GM18951 (cell line): ENCODE results near the gene CELF5.
"Not testable (repeated sequence)": the region's sequence is repeated elsewhere in the genome, so short reads cannot be mapped to it uniquely, and the experiment has no call there.

Source experiments
- POLR2A ChIP-seq: IDR thresholded peaks from 4 replicates; pipeline ENCODE4 v1.6.1; 2011; ENCODE audit warnings: mild to moderate bottlenecking; ENCODE audit not compliant: insufficient read length, insufficient read depth; ENCODE audit errors: extremely low read depth
- in situ Hi-C: fragments of 300-500 bp; cut with MboI; formaldehyde crosslinking; loops from one replicate; pipeline ENCODE4 v1.12.0; 2022; ENCODE audit warnings: low sequenced_read_pairs, mixed read lengths, inconsistent platforms; ENCODE audit not compliant: unreplicated experiment

The CELF5 gene

DNA sequence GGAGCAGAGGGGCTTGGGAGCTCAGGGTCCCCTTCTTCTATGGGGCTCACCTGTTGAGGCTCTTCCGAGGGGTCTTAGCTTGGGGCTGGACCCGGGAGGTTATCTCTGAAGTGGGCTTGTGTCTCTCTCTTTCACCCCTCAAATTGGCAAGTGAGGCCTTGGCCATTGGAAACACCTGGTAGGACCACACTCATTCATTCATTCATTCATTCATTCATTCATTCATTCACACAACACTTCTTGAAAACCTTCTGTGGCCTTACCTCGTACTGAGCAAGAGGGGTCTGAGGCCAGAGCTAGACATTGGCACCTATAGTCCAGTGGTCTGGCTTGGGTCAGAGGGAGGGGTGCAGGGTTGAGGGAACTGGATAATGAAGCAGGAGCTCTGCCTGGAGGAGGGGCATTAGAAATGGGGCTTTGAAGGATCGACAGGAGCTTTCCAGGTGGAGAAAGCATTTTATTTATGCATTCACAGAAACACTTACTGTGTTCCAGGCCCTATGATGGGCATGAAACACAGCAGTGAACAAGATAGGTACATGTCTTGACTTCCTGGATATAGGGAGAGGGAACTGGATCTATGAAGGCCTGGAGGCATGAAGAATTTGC, 5.5 kb downstream of the CELF5 start:
- in situ Hi-C loops: no loop called here
- no peak for TF ChIP-seq POLR2A

DNA sequence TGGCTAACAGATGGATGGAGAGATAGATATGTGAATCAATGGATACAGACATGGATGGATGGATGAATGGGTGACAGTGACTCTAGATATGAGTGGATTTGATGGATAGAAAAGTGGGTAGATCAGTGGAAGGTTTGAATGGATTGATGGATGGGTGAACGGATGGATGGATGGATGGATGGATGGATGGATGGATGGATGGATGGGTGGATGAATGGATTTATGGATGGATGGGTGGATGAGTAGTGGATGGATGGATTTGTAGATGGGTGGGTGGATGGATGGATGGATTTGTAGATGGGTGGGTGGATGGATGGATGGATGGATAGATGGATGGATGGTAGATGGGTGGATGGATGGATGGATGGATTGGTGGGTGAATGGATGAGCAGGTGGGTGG, 6.8 kb downstream of the CELF5 start:
- in situ Hi-C loops: no loop called here
- no peak for TF ChIP-seq POLR2A

DNA sequence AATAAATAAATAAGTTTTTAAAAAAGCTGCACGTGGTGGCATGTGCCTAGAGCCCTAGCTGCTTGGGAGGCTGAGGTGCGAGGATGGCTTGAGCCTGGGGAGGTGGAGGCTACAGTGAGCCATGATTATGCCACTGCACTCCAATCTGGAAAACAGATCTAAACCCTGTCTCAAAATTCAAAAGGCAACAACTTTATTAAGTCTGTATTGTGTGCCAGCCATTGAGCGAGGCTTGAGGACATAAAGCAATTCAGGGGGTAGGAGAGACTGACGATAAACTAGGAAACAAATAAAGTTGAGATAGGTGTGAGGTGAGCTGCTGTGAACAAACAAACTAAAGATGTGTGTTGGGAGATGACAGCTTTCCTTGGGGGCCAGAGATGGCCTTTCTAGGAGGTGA, 8.7 kb downstream of the CELF5 start:
- in situ Hi-C loops: no loop called here
- no peak for TF ChIP-seq POLR2A

DNA sequence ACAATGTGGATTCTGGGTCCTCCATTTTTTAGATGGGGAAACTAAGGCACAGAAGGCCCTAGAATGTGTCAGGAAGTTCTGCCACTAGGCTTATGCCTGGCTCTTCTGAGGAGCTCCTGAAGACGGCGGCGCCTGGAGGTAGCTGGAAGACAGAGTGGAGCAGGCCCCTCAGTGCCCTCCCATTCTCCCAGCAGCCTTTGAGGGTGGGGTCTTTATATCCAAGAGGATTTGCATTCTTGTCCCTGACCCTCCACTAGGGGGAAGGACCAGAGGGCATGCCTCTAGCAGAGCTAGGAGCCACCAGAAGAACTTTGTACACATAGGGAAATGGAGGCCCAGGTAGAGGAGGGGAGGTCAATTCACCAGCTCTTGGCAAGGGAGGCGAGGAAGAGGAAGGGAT, 9.4 kb downstream of the CELF5 start:
- in situ Hi-C loops: no loop called here
- no peak for TF ChIP-seq POLR2A

DNA sequence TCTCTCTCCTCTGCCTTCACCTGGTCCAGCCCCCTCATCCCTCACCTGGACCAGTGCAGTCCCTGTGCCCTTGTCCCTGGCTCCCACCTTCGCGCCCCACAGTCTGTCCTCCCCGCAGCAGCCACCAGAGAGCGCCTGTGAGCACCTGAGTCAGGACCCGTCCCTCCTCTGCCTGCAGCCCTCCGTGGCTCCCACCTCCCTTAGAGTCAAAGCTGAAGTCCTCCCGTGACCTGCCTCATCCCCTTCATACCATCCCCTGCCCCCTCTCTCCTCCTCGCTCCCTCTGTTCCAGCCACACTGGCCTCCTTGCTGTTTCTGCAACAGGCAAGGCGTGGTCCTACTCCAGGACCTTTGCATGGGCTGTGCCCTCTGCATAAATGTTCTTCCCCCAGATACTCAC, 10.3 kb downstream of the CELF5 start:
- in situ Hi-C loops: no loop called here

DNA sequence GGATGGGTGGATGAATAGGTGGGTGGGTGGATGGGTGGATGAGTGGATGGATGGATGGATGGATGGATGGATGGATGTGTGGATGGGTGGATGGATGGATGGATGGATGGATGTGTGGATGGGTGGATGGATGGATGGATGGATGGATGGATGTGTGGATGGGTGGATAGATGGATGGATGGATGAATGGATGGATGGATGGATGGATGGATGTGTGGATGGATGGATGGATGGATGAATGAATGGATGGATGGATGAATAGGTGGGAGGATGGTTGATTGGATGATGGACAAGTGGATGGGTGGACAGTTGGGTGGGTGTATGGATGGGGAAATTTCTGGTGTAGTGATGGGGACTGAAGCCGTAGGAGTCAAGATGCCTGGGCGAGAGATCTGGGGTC, 11.1 kb downstream of the CELF5 start:
- in situ Hi-C loops: not testable (repeated sequence)

More for the DNA sequence above, 10.3 kb downstream of the CELF5 start:
- TF ChIP-seq POLR2A: no peak

DNA sequence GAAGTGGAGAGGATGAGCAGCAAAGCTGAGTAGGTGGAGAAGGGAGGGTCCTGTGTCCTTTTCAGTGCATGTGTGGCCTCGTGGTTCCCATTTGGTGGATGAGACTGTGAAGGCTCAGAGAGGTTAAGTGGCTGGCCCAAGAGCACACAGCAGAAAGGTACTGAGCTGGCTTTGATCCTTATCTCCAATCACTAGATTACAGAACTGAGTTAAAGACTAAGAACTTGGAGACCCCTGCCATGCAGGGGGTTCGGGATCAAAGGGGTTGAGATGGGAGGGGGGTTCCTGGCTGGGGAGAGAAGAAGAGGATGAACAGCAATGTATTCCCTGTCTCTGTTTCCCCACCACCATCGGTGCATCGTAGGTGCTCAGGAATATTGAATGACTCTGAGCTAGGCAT, 11.8 kb downstream of the CELF5 start:
- no peak for TF ChIP-seq POLR2A
- in situ Hi-C loops: no loop called here

DNA sequence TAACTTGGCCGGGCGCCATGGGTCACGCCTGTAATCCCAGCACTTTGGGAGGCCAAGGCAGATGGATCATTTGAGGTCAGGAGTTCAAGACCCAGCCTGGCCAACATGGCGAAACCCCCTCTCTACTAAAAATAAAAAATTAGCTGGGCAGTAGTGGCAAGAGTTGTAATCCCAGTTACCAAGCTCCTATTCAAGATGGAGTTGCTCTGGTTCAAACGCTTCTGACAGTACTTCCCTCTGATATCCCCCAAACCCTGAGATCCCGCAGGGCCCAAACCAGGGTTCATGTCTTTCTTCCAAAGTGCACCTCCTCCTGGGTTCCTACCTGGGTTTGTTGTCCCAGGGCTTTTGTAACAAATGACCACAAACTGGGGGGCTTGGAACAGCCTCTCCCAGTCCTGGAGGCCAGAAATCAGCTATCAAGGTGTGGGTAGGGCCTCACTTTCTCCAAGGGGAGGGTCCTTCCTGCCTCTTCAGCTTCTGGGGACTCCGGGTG, 13.7 kb downstream of the CELF5 start:
- TF ChIP-seq POLR2A: no peak
- in situ Hi-C loops: no loop called here

DNA sequence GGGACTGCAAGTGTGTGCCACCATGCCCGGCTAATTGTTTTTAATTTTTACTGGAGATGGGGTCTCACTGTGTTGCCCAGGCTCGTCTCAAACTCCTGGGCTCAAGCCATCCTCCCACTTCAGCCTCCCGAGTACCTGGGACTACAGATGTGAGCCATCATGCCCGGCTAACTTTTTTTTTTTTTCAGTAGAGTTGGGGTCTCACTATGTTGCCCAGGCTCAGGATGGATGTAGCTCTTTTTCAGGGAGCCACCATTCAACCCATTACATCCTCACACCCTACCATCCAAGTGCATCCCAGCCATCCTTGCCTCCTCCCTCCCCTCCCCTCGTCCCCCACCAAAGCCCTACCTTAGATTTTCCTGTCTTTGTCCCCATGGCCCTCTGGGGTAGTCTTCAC, 14.9 kb downstream of the CELF5 start:
- no peak for TF ChIP-seq POLR2A
- in situ Hi-C loops: no loop called here

DNA sequence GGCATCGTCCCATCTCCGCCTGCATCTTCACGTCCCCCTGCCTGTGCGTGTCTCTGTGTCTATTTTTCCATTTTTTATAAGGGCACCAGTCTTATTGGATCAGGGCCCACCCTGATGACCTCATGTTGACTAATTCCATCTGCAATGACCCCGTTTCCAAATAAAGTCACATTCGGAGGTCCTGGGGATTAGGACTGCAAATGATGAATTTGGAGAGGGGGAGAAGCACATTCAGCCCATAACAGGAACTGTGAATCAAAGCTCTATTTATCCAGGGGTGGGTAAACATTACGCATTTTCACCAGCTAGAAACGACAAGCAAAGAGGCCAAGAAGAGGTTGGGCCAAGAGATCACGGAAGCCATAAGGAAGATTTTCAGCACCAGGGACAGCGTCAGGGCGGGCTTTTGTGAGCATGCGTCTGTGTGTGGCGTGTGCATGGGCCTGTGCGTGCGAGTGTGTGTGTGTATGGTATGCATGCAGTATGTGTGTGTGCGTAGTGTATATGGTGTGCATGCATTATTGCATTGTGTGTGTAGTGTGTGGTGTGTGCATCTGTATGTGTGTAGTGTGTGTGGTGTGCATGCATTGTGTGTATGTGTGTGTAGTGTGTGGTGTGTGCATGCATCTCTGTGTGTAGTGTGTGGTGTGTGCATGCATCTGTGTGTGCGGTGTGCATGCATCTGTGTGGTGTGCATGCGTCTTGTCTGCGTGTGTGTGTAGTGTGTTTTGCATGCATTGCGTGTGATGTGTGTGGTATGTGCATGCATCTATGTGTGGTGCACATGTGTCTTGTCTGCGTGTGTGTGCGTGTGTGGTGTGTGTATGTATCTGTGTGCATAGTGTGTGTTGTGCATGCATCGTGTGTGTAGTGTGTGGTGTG, 19.6 kb downstream of the CELF5 start:
- TF ChIP-seq POLR2A: no peak
- in situ Hi-C loops: no loop called here

DNA sequence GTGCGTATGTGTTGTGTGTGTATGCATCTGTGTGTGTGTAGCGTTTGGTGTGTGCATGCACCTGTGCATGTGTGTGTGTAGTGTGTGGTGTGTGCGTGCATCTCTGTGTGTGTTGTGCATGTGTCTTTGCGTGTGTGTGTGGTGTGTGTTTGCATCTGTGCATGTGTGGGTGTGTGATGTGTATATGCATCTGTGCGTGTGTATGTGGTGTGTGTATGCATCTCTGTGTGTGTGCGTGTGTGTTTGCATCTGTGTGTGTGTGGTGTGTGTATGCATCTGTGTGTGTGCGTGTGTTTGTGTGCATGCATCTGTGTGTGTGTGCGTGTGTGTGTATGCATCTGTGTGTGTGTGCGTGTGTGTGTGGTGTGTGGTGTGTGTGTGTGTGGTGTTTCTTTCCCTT, 20.6 kb downstream of the CELF5 start:
- in situ Hi-C loops: no loop called here
- no peak for TF ChIP-seq POLR2A

DNA sequence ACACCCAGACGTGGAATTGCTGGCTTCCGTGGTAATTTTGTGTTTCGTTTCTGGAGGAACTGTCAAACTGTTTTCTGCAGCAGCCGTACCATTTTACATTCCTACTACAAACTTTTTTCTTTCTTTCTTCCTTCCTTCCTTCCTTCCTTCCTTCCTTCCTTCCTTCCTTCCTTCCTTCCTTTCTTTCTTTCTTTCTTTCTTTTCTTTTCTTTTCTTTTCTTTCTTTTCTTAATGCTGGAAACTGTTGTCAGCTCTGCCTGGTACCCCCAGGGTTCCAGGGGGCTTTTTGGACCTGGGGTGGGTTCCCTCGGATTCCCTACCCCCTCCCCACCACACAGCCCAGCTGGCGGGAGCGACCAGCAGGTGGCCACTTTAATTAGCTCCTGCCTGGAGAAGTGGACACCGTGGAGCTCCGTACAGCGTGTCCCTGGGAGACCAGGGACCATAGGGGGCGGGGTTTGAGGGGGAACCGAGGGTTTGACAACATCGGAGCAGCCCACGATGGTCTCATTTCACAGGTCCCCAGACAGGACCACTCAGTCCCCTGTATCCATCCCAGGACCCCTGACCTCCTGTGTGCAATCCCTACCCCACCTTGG, 24.4 kb downstream of the CELF5 start:
- in situ Hi-C loops: no loop called here
- no peak for TF ChIP-seq POLR2A

DNA sequence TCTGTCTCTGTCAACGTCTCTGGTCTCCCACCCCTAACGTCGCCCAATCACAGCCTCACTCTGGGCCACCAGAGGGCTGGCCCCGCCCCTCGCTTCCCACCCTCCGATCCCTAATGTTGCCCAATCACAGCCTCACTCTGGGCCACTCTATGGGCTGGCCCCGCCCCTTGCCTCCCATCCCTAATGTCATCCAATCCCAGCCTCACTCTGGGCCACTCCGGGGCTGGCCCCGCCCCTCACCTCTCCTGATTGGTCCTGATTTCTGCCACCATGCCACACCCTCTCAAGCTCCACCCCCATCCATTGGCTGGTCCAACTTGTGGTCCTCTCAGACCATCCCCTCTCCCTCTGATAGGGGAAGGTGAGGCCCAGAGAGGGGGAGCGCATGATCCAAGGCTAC, 24.9 kb downstream of the CELF5 start:
- no peak for TF ChIP-seq POLR2A
- in situ Hi-C loops: no loop called here

DNA sequence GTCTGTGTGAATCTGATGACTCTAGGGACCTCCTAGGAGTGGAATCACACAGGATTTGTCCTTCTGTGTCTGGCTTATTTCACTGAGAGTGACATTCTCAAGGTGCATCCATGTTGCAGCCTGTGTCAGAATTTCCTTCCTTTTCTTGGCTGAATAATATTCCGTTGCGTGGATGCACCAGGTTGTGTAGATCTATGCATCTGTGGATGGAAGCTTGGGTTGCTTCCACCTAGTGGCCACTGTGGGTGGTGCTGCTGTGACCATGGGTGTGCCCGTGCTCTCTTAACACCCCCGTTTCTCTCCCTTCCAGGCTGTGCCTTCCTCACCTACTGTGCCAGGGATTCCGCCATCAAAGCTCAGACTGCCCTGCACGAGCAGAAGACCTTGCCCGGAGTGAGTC, 26.2 kb downstream of the CELF5 start:
- TF ChIP-seq POLR2A: no peak

DNA sequence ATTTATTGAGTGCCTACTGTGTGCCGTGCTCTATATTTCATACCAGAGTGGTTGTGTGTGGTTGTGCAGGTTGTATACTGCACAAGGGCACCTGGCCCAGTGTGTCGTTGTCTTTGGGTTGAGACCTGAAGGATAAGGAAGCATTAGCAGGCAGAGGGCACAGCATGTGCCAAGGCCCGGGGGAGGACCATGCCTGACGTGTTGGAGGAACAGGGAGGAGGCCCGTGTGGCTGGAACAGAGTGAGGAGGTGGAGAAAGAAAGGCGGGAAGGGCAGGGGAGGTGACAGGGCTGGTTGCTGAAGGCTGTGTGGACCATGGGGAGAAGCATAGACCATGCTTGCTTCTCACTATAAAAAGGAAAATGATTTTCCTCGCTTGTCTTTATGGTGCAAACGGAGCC, 26.8 kb downstream of the CELF5 start:
- no peak for TF ChIP-seq POLR2A
- in situ Hi-C loops: no loop called here

More for the DNA sequence above, 26.2 kb downstream of the CELF5 start:
- in situ Hi-C loops: no loop called here
